H7 (cell line): ENCODE data around the gene BAZ1A. TPM values are rescaled to one million over a fixed set of nuclear protein-coding genes. Genes with fewer than 3 reads are reported as not detected.
"Not testable (repeated sequence)": the region's sequence is repeated elsewhere in the genome, so short reads cannot be mapped to it uniquely, and the experiment has no call there.

Experiments
- DNase-seq: peaks from one replicate; pipeline ENCODE4 v3.0.0; 2012
- H3K27me3 ChIP-seq: 2 replicates; pipeline ENCODE4 v1.6.0; 2011; ENCODE audit warnings: mild to moderate bottlenecking, low read length; ENCODE audit not compliant: control insufficient read depth, insufficient read depth
- H3K36me3 ChIP-seq: replicated peaks from 2 replicates; pipeline ENCODE4 v1.5.1; 2011; ENCODE audit warnings: low read length; ENCODE audit not compliant: control insufficient read depth, insufficient read depth
- H3K4me3 ChIP-seq: 2 replicates; pipeline ENCODE4 v1.5.1; 2011; ENCODE audit warnings: low read depth, mild to moderate bottlenecking, control low read depth, low read length, moderate library complexity; ENCODE audit not compliant: insufficient read depth
- total RNA-seq: library from RNA; depleted of rRNA; stranded (reverse); fragments of >200 nt; shearing (Covaris generic); gene quantifications from 2 replicates; pipeline ENCODE4 v1.2.3, GENCODE V29; 2014

The BAZ1A gene
- total RNA-seq, 1 experiment from 2014 or later, result 31.4 TPM

GRCh38 chr14:34833549-34834523 lies 41.3 kb downstream of the BAZ1A start:
- Histone ChIP-seq H3K36me3 (no peaks in the 10 kb centered on the region), H3K4me3 (no peak overlapping the region), H3K27me3 (no peaks in the 10 kb centered on the region)
- no peak for DNase-seq

- no peak for DNase-seq
- Histone ChIP-seq H3K36me3 (no peaks in the 10 kb centered on the region), H3K27me3 (no peaks in the 10 kb centered on the region), H3K4me3 (no peak overlapping the region)
These were observed 48.5 kb downstream of the BAZ1A start for GRCh38 chr14:34826661-34827060.

- no peaks in the 10 kb centered on the region for H3K36me3 ChIP-seq
- no peak for DNase-seq
- no peak overlapping the region for H3K4me3 ChIP-seq
These were observed 50.3 kb downstream of the BAZ1A start for GRCh38 chr14:34824826-34825225.

GRCh38 chr14:34824256-34824655 lies 50.9 kb downstream of the BAZ1A start:
- H3K4me3 ChIP-seq, result no peak overlapping the region
- no peaks in the 10 kb centered on the region for H3K27me3 ChIP-seq
- DNase-seq, result no peak
- H3K36me3 ChIP-seq, result no peaks in the 10 kb centered on the region

More at GRCh38 chr14:34824826-34825225, 50.3 kb downstream of the BAZ1A start:
- no peaks in the 10 kb centered on the region for H3K27me3 ChIP-seq

- H3K27me3 ChIP-seq, result no peaks in the 10 kb centered on the region
- H3K36me3 ChIP-seq, result no peaks in the 10 kb centered on the region
- H3K4me3 ChIP-seq, result no peak overlapping the region
- DNase-seq, result no peak
These were observed 57.4 kb downstream of the BAZ1A start for GRCh38 chr14:34817768-34818167.

- no peak for DNase-seq
- Histone ChIP-seq H3K27me3 (no peaks in the 10 kb centered on the region), H3K4me3 (no peak overlapping the region), H3K36me3 (no peaks in the 10 kb centered on the region; the same call in none of the 2 replicates)
These were observed 65.1 kb downstream of the BAZ1A start for GRCh38 chr14:34810028-34810427.

GRCh38 chr14:34806257-34806656 lies 68.9 kb downstream of the BAZ1A start:
- Histone ChIP-seq H3K27me3 (no peaks in the 10 kb centered on the region), H3K4me3 (no peak overlapping the region), H3K36me3 (no peaks in the 10 kb centered on the region; the same call in none of the 2 replicates)
- DNase-seq, result no peak

- Histone ChIP-seq H3K27me3 (no peaks in the 10 kb centered on the region), H3K4me3 (no peak overlapping the region), H3K36me3 (no peaks in the 10 kb centered on the region; the same call in none of the 2 replicates)
- DNase-seq, result no peak
These were observed 70.2 kb downstream of the BAZ1A start for GRCh38 chr14:34804933-34805332.

- not testable (repeated sequence) for H3K36me3 ChIP-seq, H3K4me3 ChIP-seq, DNase-seq, H3K27me3 ChIP-seq
These were observed 76.3 kb downstream of the BAZ1A start for GRCh38 chr14:34798861-34799260.

GRCh38 chr14:34797747-34798583 lies 77.2 kb downstream of the BAZ1A start:
- Histone ChIP-seq H3K27me3 (no peaks in the 10 kb centered on the region), H3K36me3 (no peaks in the 10 kb centered on the region; the same call in none of the 2 replicates), H3K4me3 (no peak overlapping the region)
- DNase-seq, result peak; percentile 11

- Histone ChIP-seq H3K4me3 (no peak overlapping the region), H3K36me3 (no peaks in the 10 kb centered on the region; the same call in none of the 2 replicates), H3K27me3 (no peaks in the 10 kb centered on the region)
- DNase-seq, result no peak
These were observed 78.3 kb downstream of the BAZ1A start for GRCh38 chr14:34796902-34797301.

GRCh38 chr14:34794941-34795340 lies 80.2 kb downstream of the BAZ1A start:
- H3K27me3 ChIP-seq, result no peaks in the 10 kb centered on the region
- DNase-seq, result no peak
- H3K4me3 ChIP-seq, result no peak overlapping the region
- H3K36me3 ChIP-seq, result no peaks in the 10 kb centered on the region; the same call in none of the 2 replicates

- no peaks in the 10 kb centered on the region for H3K27me3 ChIP-seq
- H3K4me3 ChIP-seq, result no peak overlapping the region
- DNase-seq, result no peak
- no peaks in the 10 kb centered on the region; the same call in 1 of the 2 replicates for H3K36me3 ChIP-seq
These were observed 80.9 kb downstream of the BAZ1A start for GRCh38 chr14:34794217-34794616.

GRCh38 chr14:34792598-34792997 lies 82.6 kb downstream of the BAZ1A start:
- Histone ChIP-seq H3K36me3 (no peaks in the 10 kb centered on the region; the same call in 1 of the 2 replicates), H3K4me3 (no peak overlapping the region), H3K27me3 (no peaks in the 10 kb centered on the region)
- DNase-seq, result no peak
